ENCODE data around the gene STOM. TPM values are rescaled to one million over a fixed set of nuclear protein-coding genes. Genes with fewer than 3 reads are reported as not detected.

The STOM gene
- total and polyA plus RNA-seq, 7 donors = 22.8 to 609 (median 303) TPM

- H3K4me1 ChIP-seq = peaks cover 0 to 39% (median 18%) of the 10 kb centered on the region in 4 donors
- intact Hi-C loops (cut with DNase I) = no loop called here
- peak overlapping the region in 2 of 4 donors; percentile 96 to 99 for H3K27ac ChIP-seq
- no peaks in the 10 kb centered on the region for H3K27me3 ChIP-seq
- WGBS, 2 donors = 88 to 92% methylated on average over 2 of the region's 2 CpGs
- no peak for DNase-seq
- H3K4me3 ChIP-seq = no peak overlapping the region
- no peaks in the 10 kb centered on the region for H3K9me3 ChIP-seq
- TF ChIP-seq CTCF (IDR thresholded peaks at IDR 0.05) (no peak), POLR2A (IDR thresholded peaks at IDR 0.05) (no peak), EP300 (IDR thresholded peaks at IDR 0.05) (no peak), POLR2AphosphoS5 (IDR thresholded peaks at IDR 0.05) (peak in 1 of 4 donors; percentile 15)
- H3K36me3 ChIP-seq = peaks cover 0 to 99% (median 26%) of the 10 kb centered on the region in 4 donors
Measured at GRCh38 chr9:121339437-121339836, 30.6 kb downstream of the STOM start.

GRCh38 chr9:121336665-121337064, 33.4 kb downstream of the STOM start:
- TF ChIP-seq CTCF (IDR thresholded peaks at IDR 0.05) (no peak), POLR2A (IDR thresholded peaks at IDR 0.05) (no peak), EP300 (IDR thresholded peaks at IDR 0.05) (no peak), POLR2AphosphoS5 (IDR thresholded peaks at IDR 0.05) (no peak)
- Histone ChIP-seq H3K9me3 (no peaks in the 10 kb centered on the region), H3K36me3 (peaks cover 10 to 99% (median 40%) of the 10 kb centered on the region in 4 donors), H3K4me1 (peaks cover 0 to 22% (median 4%) of the 10 kb centered on the region in 4 donors), H3K4me3 (no peak overlapping the region), H3K27ac (peak overlapping the region in 3 of 4 donors; percentile 91 to 99 (median 96)), H3K27me3 (no peaks in the 10 kb centered on the region)
- intact Hi-C loops (cut with DNase I) = no loop called here
- 90 to 93% methylated on average over 4 of the region's 4 CpGs for WGBS, 2 donors
- no peak for DNase-seq

- peaks cover 34 to 99% (median 56%) of the 10 kb centered on the region in 4 donors for H3K36me3 ChIP-seq
Measured at GRCh38 chr9:121333950-121334773, 35.9 kb downstream of the STOM start.

GRCh38 chr9:121331992-121332685, 37.9 kb downstream of the STOM start:
- Histone ChIP-seq H3K27me3 (no peaks in the 10 kb centered on the region), H3K36me3 (peaks cover 47 to 99% (median 68%) of the 10 kb centered on the region in 4 donors), H3K4me1 (peaks cover 0 to 35% (median 22%) of the 10 kb centered on the region in 4 donors), H3K9me3 (no peaks in the 10 kb centered on the region), H3K4me3 (no peak overlapping the region), H3K27ac (peak overlapping the region; percentile 91 to 99 (median 94))
- peak; percentile 66 for DNase-seq
- 81 to 88% methylated on average over 14 of the region's 14 CpGs for WGBS, 2 donors
- TF ChIP-seq CTCF (IDR thresholded peaks at IDR 0.05) (peak; percentile 28 to 52 (median 34)), POLR2AphosphoS5 (IDR thresholded peaks at IDR 0.05) (peak in 1 of 4 donors; percentile 23), POLR2A (IDR thresholded peaks at IDR 0.05) (no peak)
- intact Hi-C loops (cut with DNase I) = no loop called here

More at GRCh38 chr9:121333950-121334773, 35.9 kb downstream of the STOM start:
- intact Hi-C loops (cut with DNase I) = no loop called here
- H3K27me3 ChIP-seq = no peaks in the 10 kb centered on the region
- no peaks in the 10 kb centered on the region for H3K9me3 ChIP-seq
- H3K4me3 ChIP-seq = no peak overlapping the region
- peaks cover 0 to 28% (median 12%) of the 10 kb centered on the region in 4 donors for H3K4me1 ChIP-seq
- 85 to 92% methylated on average over 8 of the region's 8 CpGs for WGBS, 2 donors
- TF ChIP-seq POLR2A (IDR thresholded peaks at IDR 0.05) = no peak
- peak in 2 of 4 donors; percentile 5 to 33 for TF ChIP-seq POLR2AphosphoS5 (IDR thresholded peaks at IDR 0.05)
- TF ChIP-seq EP300 (IDR thresholded peaks at IDR 0.05) = no peak
- peak; percentile 65 for DNase-seq
- peak overlapping the region; percentile 91 to 99 (median 94) for H3K27ac ChIP-seq

- peak overlapping the region; percentile 91 to 99 (median 94) for H3K27ac ChIP-seq
- no peak for DNase-seq
- H3K36me3 ChIP-seq = peaks cover 51 to 99% (median 71%) of the 10 kb centered on the region in 4 donors
- H3K4me1 ChIP-seq = peaks cover 0 to 41% (median 28%) of the 10 kb centered on the region in 4 donors
- no peaks in the 10 kb centered on the region for H3K27me3 ChIP-seq
- TF ChIP-seq EP300 (IDR thresholded peaks at IDR 0.05) (peak in 1 of 4 donors; percentile 13), POLR2A (IDR thresholded peaks at IDR 0.05) (no peak), POLR2AphosphoS5 (IDR thresholded peaks at IDR 0.05) (peak in 2 of 4 donors; percentile 4 to 53), CTCF (IDR thresholded peaks at IDR 0.05) (no peak)
- 82 to 93% methylated on average over 3 of the region's 3 CpGs for WGBS, 2 donors
- intact Hi-C loops (cut with DNase I) = no loop called here
- H3K9me3 ChIP-seq = no peaks in the 10 kb centered on the region
- no peak overlapping the region for H3K4me3 ChIP-seq
Measured at GRCh38 chr9:121331549-121331948, 38.5 kb downstream of the STOM start.
